SH-SY5Y (cell line): Measurements from ENCODE around the gene B4GALNT3.

Experiments used
- GATA2 ChIP-seq: IDR thresholded peaks from 2 replicates; pipeline ENCODE4 v1.6.1; 2011; ENCODE audit warnings: mild to moderate bottlenecking, low read depth, low read length
- GATA3 ChIP-seq: IDR thresholded peaks from 2 replicates; pipeline ENCODE4 v1.6.1; 2011; ENCODE audit warnings: low read depth, mild to moderate bottlenecking, low read length, moderate library complexity

Gene B4GALNT3

DNA sequence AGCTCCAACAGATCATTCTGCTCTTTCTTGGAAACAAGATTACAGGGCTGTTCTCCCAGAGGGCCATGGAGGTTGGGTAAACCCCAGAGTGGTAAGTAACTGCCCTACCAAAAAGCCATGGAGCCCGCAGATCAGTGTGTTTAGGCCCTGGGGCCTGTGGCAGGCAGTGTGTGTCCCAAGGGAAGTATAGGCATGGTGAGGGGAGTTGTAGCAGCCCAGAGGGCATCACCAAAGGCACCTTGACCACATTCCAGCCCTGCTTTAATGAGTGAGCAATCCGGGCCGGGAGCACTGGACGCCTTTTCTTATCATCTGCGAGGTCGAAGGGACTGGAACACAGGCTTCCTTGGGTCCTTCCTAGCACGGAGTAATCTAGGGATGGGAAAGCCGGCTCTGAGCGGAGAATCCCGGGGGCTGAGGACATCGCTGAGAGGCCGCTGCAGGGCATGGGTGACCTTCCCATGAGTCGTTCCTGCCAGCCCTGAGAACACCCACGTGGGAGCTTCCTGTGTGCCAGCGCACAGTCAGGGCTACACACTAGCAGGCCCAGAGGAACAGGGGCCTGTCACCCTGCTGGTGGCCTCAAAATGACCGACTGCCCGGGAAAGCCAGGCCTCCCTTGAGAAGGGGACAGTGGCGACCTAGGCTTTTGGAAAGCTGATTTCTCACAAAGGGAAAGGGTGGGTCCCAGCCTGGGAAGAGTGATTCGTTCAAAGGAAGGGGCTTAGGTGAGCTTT, 112.2 kb downstream of the B4GALNT3 start:
- TF ChIP-seq GATA2 = no peak
- TF ChIP-seq GATA3 = no peak

- TF ChIP-seq GATA2 (no peak), GATA3 (no peak)
Measured at GRCh38 chr12:572532-572899, 112.8 kb downstream of the B4GALNT3 start.

DNA sequence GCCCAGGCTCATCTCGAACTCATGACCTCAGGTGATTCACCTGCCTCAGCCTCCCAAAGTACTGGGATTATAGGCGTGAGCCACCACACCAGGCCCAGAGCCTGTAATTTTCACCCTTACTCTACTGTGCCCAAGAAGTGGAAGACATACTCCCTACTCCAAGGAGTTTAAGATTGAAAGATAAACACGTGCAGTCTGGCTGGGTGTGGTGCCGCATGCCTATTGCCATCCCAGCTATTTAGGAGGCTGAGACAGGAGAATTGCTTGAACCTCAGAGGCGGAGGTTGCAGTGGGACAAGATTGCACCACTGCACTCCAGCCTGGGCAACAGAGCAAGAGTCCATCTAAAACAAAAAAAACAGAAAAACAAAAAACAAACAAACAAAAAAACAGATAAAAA, 113.5 kb downstream of the B4GALNT3 start:
- no peak for TF ChIP-seq GATA2
- no peak for TF ChIP-seq GATA3

GRCh38 chr12:574475-575128, 114.9 kb downstream of the B4GALNT3 start:
- TF ChIP-seq GATA3 (no peak), GATA2 (no peak)

DNA sequence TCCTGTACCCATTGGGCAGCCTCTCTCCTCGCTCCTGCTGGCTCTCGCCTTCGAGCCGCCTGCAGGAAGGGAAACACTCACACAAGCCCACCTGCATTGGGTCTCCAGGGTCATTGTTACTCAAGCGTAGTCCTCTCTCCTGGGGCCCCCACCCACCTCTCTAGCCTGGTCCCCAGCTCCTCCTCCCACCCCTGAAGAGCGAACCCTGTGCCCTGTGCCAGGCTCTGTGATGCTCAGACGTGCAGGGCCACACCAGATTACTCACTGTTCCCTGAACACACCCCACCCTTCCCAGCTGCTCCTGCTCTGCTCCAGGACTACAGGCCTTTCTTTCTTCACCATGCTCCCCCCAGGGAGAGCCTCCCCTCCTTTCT, 115.4 kb downstream of the B4GALNT3 start:
- TF ChIP-seq GATA3 = no peak
- no peak for TF ChIP-seq GATA2

GRCh38 chr12:575948-576614, 116.3 kb downstream of the B4GALNT3 start:
- TF ChIP-seq GATA3 (no peak), GATA2 (no peak)

DNA sequence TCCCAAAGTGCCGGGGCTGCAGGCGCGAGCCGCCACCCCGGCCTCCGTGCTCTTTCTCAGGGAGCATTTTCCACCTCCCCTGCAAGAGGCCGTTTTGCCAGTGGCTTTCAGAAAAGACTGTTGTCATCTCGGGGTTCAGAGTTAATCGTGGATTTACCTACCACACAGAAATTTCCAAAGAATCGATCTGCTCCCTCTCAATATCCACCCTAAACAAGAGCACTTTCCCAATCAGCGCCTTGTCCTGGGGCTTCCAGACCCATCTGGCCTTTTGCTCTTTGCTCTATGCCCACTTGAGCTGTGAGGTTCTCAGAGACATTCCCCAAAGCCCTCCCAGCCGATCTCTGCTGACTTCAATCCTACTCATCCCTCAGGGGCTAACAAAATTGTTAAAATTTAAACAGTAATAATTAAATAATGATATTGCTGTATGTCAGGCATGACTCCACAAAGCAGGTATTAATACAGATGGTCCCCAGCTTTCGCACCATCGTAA, 116.9 kb downstream of the B4GALNT3 start:
- TF ChIP-seq GATA2 (no peak), GATA3 (no peak)

- no peak for TF ChIP-seq GATA3
- TF ChIP-seq GATA2 = no peak
Measured at GRCh38 chr12:578748-579419, 119.1 kb downstream of the B4GALNT3 start.

- no peak for TF ChIP-seq GATA3
- no peak for TF ChIP-seq GATA2
Measured at GRCh38 chr12:579420-580110, 119.8 kb downstream of the B4GALNT3 start.

DNA sequence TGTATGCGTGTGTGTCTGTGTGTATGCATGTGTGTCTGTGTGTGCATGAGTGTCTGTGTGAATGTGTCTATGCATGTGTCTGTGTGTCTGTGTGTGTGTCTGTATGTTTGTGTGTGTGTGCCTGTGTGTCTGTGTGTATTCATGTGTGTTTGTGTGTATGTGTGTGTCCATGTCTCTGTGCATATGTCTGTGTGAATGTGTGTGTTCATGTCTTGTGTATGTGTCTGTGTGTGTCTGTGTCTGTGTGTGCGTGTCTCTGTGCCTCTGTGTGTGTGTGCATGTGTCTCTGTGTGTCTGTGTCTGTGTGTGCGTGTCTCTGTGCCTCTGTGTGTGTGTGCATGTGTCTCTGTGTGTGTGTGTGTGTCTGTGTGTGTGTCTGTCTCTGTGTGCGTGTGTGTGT, 121.1 kb downstream of the B4GALNT3 start:
- TF ChIP-seq GATA3 = no peak
- no peak for TF ChIP-seq GATA2

- TF ChIP-seq GATA2 = no peak
Measured at GRCh38 chr12:581321-581720, 121.6 kb downstream of the B4GALNT3 start.

- TF ChIP-seq GATA3 (no peak), GATA2 (no peak)
Measured at GRCh38 chr12:581746-582145, 122.0 kb downstream of the B4GALNT3 start.

GRCh38 chr12:583251-583869, 123.6 kb downstream of the B4GALNT3 start:
- TF ChIP-seq GATA3 (no peak), GATA2 (no peak)
